ENCODE measurements around the gene PARD3.

PARD3 gene

DNA sequence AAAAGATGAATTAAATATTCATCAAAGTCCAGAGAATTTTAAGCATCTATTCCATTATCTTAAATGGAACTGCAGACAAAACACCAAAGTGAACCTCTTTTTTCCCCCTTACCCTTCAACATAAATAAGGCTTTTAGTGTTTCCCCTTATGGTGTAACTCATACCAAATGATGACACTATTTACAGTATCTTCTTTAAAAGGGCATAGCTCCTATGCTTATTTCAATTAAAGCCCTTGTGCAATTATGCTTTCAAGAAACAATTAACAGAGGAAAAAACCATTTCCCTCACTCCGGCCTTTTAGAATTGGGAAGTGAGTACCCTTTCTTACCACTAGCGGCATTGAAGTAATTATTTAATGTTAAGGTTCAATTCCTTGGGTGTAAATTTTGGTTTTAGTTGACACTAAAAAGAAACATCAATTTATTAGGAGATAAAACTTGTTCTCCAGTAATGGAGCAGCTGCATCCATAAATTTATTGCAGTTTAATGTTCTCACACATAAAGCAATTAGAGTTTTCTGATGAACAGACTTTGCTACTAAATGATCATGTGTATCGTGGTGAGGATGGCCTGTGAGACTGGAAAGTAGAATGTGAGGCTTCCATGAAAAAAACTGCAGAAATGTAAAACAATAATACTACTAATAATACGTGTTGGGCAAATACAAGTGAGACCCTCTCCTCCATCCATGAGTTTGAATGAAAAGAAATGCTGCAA, 661.3 kb downstream of the PARD3 start:
- no peak for TF ChIP-seq ZNF274 (IDR thresholded peaks at IDR 0.05; ENCODE audit: low read depth, low read length)
- no peak overlapping the region for H3K4me3 ChIP-seq (ENCODE audit: low read length)

DNA sequence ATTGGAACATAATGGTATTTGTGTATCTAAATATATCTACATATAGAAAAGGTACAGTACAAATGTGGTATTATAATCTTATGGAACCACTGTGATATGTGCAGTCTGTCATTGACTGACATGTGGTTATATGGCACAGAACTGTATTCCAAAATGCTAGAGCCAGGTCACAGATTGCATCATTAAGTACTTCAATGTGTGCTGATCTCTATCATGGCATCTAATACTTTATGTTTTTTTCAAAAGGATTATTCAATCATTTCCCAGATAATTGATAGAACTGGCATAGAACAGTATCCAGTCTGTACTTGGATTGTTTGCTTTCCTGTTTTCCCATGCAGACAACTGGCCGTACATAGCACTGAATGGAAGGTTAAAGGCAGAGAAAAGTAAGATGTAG, 662.7 kb downstream of the PARD3 start:
- no peak for TF ChIP-seq ZNF274 (IDR thresholded peaks at IDR 0.05; ENCODE audit: low read depth, low read length)
- no peak overlapping the region for H3K4me3 ChIP-seq (ENCODE audit: low read length)

DNA sequence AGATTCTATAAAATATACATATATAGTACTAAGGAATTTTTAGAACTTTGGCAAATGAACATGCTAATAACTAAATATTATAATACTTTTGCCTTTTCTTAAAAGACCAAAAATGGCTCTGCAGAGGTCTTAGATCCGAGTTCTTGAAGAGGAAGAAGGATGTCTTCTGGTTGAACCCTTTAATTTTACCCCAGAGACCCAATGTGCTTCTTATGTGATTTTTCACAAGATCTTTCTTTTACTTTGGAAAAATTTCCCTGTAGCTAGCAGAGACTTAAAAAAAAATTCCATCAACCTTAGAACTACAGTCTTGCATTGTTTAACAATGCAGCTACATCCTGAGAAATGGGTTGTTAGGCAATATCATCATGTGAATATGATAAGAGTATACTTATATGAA, 663.2 kb downstream of the PARD3 start:
- no peak for TF ChIP-seq ZNF274 (IDR thresholded peaks at IDR 0.05; ENCODE audit: low read depth, low read length)
- H3K4me3 ChIP-seq (ENCODE audit: low read length): no peak overlapping the region

DNA sequence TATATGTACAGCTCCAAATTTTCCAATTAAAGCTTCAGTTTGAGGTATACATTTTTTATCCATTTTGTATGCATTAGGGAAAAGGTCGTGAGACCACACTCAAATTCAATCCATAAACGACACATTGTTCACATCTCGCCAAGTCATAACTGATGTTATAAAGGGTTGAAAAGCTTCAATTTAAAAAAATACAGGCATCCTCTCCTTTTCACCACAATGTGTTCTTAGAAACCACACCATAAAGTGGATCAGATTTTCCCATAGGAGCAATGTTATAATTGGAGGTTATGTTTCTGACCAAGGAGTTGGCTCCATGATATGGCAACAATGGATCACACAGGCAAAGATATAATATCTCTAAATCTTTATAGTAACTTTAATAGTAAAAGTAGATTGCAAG, 663.6 kb downstream of the PARD3 start:
- TF ChIP-seq ZNF274 (IDR thresholded peaks at IDR 0.05; ENCODE audit: low read depth, low read length): no peak
- no peak overlapping the region for H3K4me3 ChIP-seq (ENCODE audit: low read length)

DNA sequence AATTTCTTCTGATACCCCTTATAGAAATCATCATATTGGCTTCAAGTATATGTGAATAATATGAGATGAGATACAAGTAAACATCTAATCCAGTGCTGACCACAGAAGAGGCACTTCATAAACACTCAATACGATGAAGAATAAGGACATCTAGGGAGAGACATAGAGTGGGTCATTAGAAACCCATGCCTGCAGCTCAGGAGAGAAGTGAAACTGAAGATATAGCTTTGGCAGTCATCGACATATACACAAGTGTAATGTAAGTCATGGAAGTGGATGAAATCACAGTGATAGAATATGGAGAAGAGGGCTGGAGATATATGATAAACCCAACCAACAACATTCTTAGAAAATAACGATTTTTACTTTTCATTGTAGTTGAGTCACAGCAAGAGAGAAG, 665.0 kb downstream of the PARD3 start:
- TF ChIP-seq ZNF274 (IDR thresholded peaks at IDR 0.05; ENCODE audit: low read depth, low read length): no peak
- H3K4me3 ChIP-seq (ENCODE audit: low read length): no peak overlapping the region

DNA sequence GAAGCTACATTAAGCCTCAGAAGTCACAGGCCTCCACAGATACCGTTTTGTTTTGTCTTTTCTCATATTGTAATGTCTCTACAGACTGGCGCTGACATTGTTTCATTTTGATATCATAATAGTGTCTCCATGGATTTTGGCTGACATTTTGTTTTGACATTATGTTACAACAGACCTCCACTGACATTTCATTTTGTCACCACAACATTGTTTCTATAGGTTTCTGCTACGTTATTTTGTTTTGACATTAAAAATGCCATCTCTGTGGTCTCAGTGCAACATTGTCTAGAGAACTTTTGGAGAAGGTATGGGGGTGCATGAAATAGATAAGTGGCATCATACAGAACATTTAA, 666.8 kb downstream of the PARD3 start:
- no peak for TF ChIP-seq ZNF274 (IDR thresholded peaks at IDR 0.05; ENCODE audit: low read depth, low read length)
- no peak overlapping the region for H3K4me3 ChIP-seq (ENCODE audit: low read length)

DNA sequence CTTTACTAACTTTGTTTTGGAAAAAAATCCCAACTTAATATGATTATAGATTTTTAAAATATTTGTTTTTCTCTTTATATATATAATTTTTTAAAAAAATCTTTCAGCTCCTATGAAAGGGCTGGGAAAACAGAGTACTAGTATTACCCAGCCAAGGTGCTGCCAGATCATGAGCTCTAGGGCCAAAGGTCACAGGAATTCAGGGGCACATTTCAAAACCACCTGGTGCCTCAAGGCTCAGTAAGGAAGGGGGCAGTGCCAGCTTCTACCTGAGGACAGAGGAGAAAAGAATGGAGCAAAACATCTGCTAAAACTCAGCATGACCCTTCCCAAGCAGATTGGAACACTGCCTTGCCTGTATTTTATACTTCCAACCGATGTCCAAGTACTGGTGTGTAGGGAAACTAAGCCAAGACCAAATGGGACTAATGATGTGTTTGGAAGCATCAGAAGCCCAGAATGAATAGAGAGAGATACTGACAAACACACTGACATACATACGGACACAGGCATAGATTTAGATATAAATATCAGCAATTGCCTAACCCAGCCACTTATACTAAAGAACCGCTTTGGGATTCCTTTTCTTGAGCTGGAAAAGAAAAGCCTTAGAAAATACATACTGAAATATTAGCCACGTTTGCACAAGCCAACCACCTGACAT, 667.3 kb downstream of the PARD3 start:
- no peak for TF ChIP-seq ZNF274 (IDR thresholded peaks at IDR 0.05; ENCODE audit: low read depth, low read length)
- no peak overlapping the region for H3K4me3 ChIP-seq (ENCODE audit: low read length)

DNA sequence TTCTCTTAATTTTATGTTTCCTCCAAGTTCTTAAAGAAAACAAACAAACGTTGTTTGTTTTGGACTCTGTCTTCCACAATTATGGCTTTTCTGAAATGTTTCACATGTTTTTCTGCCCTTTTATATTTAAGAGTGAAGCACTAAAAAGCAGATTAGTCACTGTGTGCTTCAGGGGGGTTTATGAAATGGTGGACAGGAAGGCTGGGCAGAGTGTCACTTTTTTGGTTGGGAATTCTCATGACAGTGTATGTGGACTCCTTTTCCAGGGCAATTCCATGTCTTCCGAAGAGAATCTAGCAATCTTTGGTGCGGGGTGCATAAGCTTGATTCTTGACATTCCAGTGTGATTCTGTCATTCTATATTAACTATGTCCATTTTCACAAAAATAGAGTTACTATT, 669.4 kb downstream of the PARD3 start:
- H3K4me3 ChIP-seq (ENCODE audit: low read length): no peak overlapping the region
- no peak for TF ChIP-seq ZNF274 (IDR thresholded peaks at IDR 0.05; ENCODE audit: low read depth, low read length)

DNA sequence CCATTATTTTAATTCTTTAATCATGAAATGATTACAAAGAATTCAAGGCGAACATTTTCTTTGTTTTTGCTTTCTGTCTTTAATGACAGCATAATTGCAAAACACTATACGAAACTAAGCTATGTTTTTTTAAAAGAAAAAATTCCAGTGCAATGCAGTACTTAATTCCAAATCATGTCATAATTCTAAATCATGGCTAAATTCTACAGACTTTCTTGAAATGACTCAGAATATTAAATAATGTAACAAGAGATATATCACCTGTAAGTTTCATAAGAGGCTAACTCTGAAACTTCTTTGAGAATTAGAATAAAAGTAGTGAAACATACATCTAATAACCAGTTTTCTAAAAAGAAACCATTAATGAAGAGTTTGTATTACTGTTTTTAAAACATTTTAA, 671.6 kb downstream of the PARD3 start:
- TF ChIP-seq ZNF274 (IDR thresholded peaks at IDR 0.05; ENCODE audit: low read depth, low read length): no peak
- no peak overlapping the region for H3K4me3 ChIP-seq (ENCODE audit: low read length)

DNA sequence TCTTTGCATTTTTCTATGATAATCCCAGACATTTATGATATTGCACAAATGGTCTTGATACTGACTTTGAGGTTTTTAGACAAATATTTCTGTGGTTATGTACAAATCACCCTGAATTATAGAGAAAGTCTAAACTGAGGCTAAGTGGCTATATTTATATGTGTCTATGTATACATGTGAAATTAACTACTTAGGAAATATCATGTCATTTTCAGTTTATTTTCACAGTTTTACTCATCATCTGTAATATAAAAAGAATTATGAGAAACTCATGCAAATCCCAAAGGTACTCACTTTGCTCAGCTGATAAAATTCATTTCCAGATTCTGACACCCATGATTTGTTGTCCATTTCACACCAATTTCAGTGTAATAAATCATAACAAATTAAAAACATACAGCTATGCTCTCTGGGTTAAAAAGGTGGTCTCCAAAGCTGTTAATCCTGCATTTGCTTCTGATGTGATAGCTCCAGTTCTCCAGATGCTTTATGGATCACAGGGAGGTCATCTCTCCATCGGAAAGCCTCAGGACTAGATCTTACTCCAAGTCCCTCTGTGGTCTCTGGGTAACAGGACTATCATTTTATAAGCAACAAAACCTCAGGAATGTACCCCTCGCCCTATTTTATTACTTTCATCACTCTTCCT, 673.9 kb downstream of the PARD3 start:
- no peak for TF ChIP-seq ZNF274 (IDR thresholded peaks at IDR 0.05; ENCODE audit: low read depth, low read length)
- H3K4me3 ChIP-seq (ENCODE audit: low read length): no peak overlapping the region

DNA sequence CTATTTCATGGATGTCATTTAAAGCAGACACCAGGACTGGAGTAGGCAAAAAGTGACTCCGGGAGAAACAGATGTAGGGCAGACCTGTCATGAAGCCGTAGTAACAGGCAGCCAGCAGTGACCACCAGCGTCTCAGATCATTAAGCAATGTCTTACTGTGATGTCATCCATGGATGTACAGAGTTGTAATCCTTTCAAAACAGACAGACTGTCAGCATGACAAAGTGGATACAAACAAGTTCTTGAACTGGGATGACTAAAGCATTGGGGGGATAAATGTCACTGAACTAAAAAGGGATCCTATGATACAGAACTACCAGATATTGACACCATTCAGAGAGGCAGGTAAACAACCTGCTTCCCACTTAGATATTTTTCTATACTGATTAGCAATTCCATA, 675.5 kb downstream of the PARD3 start:
- no peak overlapping the region for H3K4me3 ChIP-seq (ENCODE audit: low read length)
- TF ChIP-seq ZNF274 (IDR thresholded peaks at IDR 0.05; ENCODE audit: low read depth, low read length): no peak

DNA sequence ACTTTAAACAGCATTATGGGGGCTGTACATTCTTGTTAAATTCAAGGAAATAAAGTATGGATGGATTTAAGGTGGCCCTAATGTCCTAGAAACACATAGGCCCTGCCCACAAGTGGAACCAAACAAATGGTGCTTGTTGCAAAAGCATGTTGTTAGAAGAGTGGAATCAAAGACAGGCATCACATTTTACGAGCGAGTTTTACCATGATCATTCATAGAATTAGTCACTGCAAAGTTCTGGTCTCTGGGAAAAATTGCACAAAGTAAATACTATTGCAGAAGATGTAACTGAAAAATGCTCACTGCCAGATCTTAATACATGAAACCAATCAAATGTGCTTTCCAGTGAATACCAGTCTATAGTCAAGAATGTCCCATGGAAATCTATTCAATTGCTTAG, 677.1 kb downstream of the PARD3 start:
- TF ChIP-seq ZNF274 (IDR thresholded peaks at IDR 0.05; ENCODE audit: low read depth, low read length): no peak
- H3K4me3 ChIP-seq (ENCODE audit: low read length): no peak overlapping the region

DNA sequence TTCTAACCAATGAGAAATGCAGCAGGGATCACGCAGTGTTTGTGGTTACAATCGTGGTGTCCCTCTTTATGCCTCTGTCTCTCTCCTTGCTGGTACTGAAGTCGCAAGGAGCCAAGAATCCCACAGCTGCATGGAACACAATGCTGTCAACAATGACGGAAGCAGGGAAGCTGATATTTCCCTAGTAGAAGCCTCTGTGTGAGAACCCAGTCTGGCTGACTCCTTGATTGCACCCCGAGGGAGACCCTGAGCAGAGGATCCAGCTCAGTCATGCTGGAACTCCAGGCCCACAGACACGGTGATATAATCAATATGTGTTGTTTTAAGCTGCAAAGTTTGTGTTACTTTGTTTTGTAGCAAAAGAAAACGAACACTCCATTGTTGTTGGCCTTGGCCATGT, 677.9 kb downstream of the PARD3 start:
- H3K4me3 ChIP-seq (ENCODE audit: low read length): no peak overlapping the region

DNA sequence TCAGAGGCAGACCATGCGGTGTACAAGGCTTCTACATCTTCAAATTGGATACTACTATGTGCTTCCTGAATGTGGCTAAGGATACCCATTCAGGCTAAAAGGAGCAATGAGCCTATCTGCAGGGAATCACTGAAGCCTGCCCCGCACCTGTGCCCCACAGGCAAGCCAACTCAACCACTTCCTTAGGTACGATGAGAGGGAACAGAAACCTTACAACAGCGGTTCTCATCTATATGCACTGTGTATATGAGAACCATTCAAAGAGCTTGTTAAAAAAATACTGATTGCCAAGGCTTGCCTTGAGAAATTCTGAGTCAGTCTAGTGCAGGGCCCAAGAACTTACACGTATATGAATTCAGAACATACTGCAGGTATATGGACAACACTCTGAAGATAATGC, 679.6 kb downstream of the PARD3 start:
- no peak overlapping the region for H3K4me3 ChIP-seq (ENCODE audit: low read length)
- TF ChIP-seq ZNF274 (IDR thresholded peaks at IDR 0.05; ENCODE audit: low read depth, low read length): no peak

More for the DNA sequence above, 677.9 kb downstream of the PARD3 start:
- TF ChIP-seq ZNF274 (IDR thresholded peaks at IDR 0.05; ENCODE audit: low read depth, low read length): no peak

DNA sequence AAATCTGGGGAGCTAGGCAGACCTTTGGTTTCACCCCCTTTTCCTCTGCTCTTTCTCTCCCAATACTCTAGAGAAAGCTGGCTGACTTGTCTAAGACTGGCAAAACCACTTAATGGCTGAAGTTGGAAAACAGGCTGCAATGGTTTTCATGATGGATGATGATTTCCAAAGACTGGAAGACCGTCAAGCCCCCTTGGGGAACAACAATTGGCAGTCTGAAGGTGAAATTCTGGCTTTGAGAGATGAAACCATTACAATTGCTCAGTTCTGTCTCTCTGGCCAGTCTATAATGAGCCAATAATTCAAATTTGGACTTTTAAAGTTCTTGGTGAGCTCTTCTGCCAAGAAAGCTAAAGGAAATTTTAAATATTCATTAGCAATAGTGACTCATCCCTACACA, 680.5 kb downstream of the PARD3 start:
- no peak overlapping the region for H3K4me3 ChIP-seq (ENCODE audit: low read length)
- TF ChIP-seq ZNF274 (IDR thresholded peaks at IDR 0.05; ENCODE audit: low read depth, low read length): no peak

All from GM08714 (cell line).